GM12872 (cell line): Measurements from ENCODE around the gene E2F1.

ENCODE experiments used
- CTCF ChIP-seq: IDR thresholded peaks from 3 replicates; pipeline ENCODE4 v1.5.1; 2011; ENCODE audit warnings: low read depth, mild to moderate bottlenecking, low read length, moderate library complexity; ENCODE audit not compliant: insufficient read depth

The E2F1 gene

DNA sequence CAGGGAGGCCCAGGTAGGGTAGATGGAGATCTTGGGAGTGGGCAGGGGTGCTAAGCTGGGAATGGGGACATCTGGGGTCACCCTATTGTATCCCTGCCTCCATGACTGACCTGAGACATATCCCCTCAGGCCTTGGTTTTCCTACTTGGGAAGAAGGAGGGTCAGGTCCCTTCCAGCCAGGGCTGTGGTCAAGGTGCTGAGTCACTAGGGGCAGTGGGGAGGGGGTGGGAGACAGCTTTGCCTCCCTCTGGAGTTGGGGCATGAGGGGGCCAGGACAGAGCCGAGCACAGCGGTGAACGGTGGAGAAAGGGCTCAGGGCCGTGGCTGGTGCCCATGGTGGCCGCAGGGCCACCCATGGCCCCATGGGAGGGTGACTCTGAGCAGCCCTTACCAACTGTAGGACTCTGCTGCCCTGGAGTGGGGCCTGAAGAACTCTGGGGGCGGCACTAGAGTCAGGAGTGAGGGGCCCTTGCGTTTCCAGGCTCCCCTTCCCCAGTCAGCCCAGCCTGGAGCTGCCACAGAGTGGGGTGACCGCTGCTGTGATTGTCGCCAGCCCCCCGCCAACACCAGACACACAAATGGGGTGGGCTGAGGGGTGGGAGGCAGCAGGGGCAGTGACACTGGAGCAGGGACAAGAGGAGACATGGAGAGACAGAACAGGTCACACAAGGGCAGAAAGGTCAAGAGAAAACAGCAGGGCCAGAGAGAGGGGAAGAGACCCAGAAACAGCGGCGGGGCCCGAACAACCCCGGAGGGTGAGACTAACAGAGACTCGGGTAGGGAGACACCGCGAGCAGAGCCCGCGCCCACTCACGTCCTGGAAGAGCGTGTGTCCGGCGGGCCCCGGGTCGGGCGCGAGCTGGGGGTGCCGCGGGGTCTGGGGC is 12.5 kb downstream of the E2F1 start:
- TF ChIP-seq CTCF, result no peak

DNA sequence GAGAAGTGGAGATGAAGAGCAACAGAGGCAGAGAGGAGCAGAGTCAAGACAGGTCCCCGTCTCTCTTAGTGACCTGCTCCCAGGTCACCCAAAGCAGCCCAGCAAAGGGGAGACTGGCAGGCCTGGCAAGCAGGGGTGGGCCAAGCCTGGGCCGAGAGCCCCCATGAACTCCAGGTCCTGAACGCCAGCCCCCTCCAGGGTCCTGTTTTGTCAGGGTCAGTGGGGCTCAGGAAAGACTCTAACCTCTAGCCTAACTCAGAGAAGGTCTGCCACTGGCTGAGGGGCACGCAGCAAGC is 13.1 kb downstream of the E2F1 start:
- no peak for TF ChIP-seq CTCF

DNA sequence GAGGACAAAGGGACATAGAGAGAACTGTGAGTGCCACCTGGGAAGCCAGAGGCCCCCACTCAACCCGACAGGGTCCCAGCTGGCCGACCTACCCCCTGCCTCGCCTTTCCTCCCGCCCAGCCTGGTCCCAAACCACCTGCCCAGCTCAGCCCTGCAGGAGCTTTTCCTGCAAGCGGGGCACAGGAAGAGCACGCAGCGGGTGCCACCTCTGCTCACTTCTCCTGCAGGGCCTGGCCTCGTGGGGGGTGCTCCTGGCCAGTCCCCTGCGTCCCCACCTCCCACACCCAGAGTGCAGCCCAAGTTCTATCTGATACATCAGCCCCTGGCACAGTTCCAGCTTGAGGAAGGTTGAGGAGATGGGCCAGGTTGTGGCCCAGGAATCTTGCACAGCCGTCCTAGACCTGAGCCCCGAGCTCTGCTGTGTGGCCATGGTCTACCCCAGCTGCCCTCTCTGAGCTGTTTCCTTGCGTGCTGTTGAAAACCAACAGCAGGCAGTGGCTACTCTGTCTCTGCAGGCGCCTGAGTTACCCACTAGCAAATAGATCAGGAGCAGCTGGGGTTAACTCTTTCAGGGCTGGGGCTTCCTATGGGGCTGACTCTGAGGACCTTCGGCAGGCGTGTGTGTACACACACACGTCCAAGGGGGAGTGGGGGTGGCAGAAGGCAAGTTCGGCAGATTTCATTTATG is 13.6 kb downstream of the E2F1 start:
- no peak for TF ChIP-seq CTCF

GRCh38 chr20:33671573-33672288 is 14.5 kb downstream of the E2F1 start:
- no peak for TF ChIP-seq CTCF

- no peak for TF ChIP-seq CTCF
These were observed 15.3 kb downstream of the E2F1 start for GRCh38 chr20:33670715-33671499.

GRCh38 chr20:33669873-33670640 is 16.1 kb downstream of the E2F1 start:
- TF ChIP-seq CTCF, result no peak
